Dermis microvascular lymphatic vessel endothelial cell (primary cell): ENCODE measurements around the gene CSNK1A1. TPM values are rescaled to one million over a fixed set of nuclear protein-coding genes. Genes with fewer than 3 reads are reported as not detected.
"Not testable (repeated sequence)": the region's sequence is repeated elsewhere in the genome, so short reads cannot be mapped to it uniquely, and the experiment has no call there.

Source experiments
- DNase-seq, 2 donors: peaks; one replicate each; pipeline versions ENCODE4 v3.0.0 to v3.0.0-alpha.2; 2010; ENCODE audit warnings: low read depth in 2 of 2
- total RNA-seq: library from RNA; depleted of rRNA; stranded (reverse); fragments of >200 nt; gene quantifications from 2 replicates; pipeline ENCODE4 v1.2.1, GENCODE V29; 2014

The CSNK1A1 gene
- 302 and 317 TPM in 2 replicates for total RNA-seq

DNA sequence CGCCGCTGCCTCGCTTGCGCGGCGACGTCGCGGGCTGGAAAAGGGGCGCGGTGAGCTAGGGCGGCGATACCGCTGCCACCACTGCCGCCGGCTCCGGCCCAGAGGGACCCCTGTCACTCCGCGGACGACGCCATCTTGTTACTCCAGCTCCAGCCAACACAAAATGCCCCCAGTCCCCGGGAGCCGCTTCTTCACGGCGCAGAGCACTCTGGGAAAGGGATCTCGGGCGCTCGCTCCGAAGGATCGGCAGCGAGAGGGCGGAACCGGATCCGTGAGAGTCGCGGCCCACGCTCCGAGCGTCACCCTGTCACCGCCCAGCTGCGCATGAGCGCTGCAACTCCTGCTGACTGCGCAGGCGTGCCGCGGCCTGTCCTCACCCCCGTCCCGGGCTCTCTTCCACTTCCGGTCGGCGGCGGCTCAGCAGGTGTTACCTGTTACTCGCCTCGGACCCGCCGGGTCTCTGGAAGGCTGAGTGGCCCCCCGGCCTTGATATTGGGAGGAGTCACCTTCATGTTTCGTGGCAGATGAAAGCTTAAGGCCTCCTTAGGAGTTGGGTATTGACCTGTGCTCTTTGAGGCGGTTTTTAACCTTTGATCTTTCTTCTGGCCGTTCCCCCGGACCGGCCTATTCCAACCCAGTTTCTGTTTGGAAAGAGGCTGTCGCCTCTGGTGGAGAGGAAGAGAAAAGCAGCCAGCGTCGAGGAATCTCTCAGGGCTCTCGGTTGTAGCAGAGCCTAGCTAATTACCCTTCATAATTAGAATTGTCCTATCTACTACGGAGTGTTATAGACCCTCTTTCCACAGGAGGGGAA lies at the start of gene CSNK1A1:
CSNK1A1 (minus strand) TSS at position 213 of the 811 bp plus-strand sequence. CDS start 475 bp downstream, outside the sequence.
- peak; percentile 96 to 99 for DNase-seq

DNA sequence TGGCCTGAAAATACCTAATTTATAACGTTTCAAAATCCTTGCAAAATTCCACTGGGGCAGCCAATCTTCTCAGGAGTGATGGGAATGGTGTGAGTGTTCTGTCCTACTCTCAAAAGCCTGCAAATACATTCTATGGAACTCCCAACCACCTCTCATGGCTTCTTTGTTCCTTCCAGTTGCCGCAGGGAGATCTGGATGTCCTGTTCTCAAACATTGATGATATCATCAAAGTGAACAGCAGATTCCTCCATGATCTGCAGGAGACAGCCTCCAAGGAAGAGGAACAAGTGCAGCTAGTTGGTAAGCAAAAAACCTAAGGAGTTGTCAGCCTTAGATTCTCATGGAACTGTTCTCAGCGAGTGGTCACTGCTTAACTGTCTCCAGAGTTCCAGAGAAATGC lies 49.7 kb upstream of the CSNK1A1 start:
- no peak for DNase-seq

DNA sequence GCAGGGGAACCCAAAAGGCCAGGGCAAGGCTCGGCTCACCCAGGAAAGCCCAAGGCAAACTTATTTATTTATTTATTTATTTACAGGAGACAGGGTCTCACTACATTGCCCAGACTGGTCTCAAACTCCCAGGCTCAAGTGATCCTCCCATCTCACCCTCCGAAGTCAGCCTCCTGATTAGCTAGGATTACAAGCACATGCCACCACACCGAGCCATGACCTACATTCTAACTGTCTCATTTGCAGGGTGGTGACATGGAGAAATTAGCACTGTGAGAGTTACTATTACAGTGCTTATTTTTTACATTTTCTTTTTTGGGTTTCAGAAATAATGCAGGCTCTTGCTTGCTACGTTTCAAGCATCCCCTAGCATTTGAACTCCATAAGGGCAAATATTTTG lies 48.1 kb upstream of the CSNK1A1 start:
- DNase-seq, result no peak

DNA sequence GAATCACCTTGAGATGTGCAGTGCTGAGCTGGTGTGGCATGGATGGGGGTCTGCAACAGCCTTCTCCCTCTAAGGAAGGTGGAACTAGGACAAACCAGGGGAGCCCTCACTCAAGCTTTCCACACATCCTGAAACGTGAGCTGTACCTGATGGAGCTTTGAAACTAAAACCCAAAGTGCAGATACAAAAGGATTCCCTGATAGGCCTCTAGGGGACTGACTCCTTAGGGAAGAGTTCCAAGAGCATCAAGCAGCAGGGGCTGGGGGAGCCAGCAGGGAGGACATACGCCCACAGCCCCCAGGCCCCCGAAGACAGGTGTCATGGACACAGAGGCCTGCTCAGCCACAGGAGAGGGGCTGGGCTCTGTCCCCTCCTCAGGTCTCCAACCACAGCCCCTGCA lies 47.7 kb upstream of the CSNK1A1 start:
- no peak for DNase-seq

DNA sequence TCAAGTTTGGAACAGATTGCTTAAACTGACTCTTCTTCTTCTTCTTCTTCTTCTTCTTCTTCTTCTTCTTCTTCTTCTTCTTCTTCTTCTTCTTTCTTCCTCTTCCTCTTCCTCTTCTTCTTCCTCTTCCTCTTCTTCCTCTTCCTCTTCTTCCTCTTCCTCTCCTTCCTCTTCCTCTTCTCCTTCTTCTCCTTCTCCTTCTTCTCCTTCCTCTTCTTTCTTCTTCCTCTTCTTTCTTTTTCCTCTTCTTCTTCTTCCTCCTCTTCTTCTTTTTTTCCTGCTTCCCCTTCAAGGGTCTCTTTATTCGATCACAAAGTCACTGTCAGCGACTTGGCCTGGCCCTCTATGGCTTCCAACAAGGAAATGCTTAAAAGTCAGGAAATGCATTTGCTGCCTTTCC lies 47.0 kb upstream of the CSNK1A1 start:
- DNase-seq, result not testable (repeated sequence)

DNA sequence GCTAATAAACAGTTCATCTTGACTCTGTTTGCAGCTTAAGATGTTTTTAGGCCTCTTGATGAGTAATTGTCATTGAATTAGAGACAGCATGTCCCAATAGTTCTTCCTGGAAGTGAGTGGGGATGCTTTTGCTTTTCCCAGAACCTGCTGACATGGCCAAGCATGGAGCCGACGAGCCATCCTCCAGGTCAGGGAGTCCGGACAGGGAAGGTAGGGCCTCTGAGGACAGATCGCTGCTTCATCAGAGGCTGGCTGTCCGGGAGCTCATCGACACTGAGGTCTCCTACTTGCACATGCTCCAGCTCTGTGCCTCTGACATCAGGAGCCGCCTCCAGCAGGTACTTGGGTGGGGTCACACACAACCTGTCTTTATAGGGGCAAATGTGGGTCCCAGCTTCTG lies 46.4 kb upstream of the CSNK1A1 start:
- DNase-seq, result no peak

DNA sequence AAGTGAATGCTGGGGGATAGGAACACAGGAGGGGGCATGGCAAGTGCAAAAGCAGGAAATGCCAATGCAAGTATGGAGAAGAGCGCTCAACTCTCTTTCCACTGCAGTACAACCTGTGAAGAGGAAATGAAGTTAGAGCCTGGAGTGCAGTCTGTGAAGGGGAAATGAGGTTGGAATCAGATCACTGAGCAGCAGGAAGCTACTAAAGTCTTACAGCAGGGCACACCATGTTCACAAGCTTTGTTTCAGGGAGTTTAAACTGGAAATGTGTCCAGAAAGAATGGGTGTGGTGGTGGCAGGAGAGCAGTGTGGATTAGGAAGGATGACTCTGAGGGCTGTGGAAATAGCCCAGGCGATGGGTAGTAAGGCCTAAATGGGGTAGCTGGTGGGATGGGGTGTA lies 45.5 kb upstream of the CSNK1A1 start:
- peak; percentile 88 to 89 for DNase-seq

DNA sequence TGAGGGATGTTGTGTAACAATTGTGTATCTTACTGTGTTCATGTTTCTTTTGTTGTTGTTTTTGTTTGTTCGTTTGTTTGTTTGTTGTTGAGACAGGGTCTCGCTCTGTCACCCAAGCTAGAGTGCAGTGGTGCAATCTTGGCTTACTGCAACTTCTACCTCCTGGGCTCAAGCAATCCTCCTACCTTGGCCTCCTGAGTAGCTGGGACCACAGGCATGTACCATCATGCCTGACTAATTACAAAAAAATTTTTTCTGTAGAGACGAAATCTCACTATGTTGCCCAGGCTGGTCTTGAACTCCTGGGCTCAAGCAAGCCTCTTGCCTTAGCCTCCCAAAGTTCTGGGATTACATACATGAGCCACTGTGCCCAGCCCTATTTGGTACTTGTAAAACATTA lies 43.9 kb upstream of the CSNK1A1 start:
- not testable (repeated sequence) for DNase-seq

DNA sequence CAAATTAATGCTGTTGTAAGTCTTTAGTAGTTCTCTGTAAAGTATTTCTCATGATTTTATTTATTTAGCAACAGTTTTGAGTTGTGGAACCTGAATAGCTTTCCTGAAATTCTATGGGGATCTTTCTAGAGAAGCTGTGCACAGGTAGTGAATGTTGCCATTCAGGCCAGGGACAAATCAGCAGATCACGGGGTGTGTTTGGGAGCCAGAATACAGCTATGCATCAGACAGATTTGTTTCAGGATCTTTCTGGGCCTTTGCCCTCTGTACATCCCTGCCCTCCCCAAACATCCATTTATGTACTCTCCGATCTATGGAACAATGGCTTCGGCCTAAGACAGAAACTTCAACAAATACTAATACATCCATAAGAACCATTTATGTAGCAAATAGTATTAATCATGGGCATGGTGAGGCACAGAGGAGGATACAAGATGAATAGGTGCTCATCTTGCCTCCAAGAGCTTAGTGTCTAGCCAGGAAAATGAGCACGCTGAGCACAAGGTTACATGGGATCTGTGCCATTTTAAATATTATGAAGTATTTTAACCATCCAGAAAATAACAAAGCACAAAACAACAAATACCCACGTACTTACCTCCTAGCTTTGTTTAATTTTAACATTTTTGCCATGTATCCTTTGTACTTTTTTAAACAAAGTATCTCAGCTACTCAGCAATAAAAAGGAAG lies 43.1 kb upstream of the CSNK1A1 start:
- peak; percentile 55 to 69 for DNase-seq

DNA sequence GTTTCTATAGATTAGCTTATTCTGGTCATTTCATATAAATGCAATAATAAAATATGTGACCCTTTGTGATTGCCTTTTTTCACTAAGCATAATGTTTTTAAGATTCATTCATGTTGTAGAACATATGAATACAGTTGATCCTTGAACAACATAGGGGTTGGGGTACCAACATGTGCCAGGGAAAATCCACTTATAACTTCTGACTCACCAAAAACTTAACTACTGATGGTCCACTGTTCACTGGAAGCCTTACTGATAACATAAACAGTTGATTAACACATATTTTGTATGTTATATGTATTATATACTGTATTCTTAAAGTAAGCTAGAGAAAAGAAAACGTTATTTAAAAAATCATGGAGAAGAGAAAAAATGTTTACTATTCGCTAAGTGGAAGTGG lies 42.1 kb upstream of the CSNK1A1 start:
- no peak for DNase-seq

DNA sequence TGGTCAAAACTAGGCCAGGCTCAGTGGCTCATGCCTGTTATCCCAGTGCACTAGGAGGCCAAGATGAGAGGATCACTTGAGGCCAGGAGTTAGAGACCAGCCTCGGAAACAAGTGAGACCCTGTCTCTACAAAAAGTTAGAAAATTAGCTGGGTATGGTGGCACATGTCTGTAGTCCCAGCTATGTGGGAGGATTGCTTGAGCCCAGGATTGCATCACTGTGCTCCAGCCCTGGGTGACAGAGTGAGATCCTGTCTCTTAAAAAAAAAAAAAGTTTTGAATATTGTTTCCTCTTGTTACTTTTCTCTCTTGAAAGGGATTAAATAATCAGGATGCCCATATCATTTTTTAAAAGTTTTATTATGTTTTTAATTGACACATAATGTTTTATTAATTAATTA lies 37.7 kb upstream of the CSNK1A1 start:
- no peak for DNase-seq

DNA sequence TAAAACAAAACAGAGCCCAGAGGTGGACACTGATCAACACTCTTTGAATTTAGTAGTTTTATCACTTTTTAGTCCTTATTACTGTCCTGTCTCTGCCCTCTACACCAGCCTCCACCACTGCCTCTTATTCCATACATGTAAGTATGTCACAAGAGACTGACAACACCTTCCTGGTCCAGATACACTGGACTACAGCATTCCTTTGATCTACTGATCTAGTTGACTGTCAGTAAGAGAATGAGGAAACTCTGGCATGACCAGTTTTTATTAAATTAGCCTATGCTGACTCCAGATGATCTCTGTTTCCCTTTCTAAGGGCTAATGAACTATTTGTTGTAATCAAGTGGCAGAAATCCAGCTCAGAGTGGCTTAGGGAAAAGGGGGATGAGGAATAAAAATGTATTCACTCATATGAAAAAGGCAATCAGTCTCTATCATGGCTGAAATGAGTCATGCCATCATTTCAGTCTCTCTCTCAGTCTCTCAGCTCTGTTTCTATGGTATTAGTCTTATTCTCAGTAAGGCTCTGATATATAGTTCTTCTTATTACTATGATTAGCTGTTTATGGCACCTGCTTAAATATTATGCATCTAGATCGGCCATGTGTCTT lies 35.6 kb upstream of the CSNK1A1 start:
- DNase-seq, result peak; percentile 42 to 48

DNA sequence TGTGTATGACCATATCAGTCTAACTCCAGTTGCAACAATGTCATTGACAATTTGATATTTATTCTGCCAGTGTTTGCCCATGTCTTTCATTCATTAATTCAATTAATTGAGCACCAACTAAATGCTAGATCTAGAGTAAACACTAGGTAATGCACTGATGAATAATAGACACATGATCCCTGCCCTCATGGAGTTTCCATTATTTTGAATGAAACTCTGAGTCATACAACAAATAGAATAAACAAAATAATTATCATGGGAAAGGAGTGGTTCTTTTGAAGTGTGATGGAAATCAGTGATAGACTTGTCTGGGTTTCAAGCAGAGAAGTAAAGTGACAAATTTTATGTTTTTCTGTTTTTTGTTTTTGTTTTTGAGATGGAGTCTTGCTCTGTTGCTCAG lies 34.7 kb upstream of the CSNK1A1 start:
- no peak for DNase-seq

DNA sequence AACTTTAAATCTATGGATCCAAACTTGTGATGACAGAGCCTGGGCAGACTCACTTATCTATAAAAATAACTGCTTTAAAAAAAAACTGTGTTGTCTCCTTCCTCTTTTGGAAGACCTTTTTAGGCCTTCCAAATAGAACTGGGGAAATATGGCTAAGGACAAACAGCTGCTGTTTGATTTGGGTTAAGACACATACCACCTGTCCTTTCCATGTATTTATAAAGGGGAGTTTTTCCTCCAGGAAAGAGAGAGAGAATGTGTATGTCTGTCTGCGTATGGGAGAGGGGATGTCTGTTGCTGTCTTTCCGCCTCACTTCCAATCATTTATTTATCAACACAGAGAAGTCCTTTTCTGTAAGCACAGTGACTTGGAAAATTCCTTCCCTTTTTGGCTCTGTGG lies 32.9 kb upstream of the CSNK1A1 start:
- peak in 1 of 2 donors; percentile 25 for DNase-seq

DNA sequence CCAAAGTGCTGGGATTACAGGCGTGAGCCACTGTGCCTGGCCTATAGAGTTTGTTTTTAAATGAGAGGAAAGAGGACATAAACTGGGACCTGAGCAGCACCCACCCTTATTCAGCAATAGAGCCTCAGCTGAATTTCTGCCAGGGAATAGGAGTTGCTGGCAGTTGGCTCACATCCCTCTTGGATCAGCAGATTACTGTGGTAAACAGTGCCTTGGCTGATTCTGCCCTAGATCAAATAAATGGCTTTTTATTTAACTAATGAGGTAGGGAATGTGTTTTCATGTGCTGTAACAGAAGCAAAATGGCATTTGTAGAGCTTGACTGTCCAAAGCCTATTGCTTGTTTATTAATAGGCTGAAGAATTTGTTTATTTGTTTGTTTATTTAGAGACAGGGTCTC lies 32.2 kb upstream of the CSNK1A1 start:
- peak; percentile 60 to 77 for DNase-seq

DNA sequence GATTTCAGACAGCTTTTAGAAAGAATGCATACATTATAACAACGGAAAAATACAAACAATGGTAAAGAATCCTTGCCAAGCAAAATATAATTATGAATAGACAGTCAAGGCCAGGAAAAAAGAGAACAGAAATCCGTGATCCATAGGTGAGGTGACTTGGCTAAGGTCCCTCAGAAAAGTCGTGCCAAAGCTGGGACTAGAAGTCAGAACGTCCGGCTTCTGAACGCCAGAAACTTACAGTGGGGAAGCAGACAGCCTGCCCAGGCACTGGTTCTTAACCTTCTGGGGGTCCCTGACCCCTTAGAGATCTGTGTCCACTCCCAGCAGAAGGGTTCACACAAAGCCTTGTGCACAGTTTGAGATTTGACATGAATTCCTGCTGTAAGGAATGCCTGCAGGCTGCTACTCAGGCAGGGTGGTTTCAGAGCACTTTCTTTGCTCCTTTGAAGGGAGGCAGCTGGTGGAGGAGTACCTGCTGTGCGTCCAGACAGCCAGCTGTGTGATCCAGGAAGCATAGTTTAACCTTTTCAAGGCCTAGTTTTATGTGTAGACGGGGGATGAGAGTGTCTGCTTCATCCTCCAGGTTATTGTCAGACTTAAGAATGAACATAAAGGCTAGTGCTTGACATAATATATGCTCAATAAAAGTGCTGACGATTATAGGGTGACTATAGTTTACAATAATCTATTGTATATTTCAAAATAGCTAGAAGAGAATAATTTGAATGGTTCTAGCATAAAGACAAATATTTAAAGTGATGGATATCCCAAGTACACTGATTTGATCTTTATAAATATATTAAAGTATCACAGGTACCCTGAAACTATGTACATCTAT lies 30.9 kb upstream of the CSNK1A1 start:
- DNase-seq, result peak; percentile 87 to 93

DNA sequence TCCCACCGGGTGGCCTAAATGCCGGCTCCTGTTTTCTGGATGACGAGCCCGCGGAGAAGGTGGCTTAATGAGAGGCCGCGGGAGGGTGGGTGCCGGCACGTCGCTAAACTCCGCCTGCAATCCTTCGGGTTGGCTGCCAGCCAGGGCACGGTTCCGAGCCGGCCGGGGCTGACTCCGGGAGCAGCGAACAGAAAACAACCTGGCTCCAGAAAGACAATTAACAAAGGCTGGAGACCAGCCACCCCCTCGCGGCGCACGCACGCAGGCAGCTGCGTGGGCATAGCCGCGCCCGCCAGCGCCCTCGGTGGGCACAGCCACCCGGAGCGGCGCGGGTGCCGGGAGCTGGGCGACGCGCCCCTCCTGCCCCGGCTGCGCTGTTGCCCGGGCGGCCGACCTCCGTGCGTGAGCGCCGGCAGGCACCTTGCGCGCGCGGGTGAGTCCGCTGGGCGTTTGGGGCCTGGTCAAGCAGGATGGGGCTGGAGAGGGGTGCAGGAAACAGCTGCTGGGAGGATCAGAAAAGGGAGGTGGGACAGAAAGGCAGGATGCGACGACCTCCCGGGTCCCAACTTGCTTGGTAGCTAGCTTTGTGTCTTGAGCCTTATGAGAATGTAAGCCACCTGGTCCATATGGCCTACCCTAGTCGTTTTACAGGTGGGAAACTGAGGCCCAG lies 30.1 kb upstream of the CSNK1A1 start, which contains the start of gene ARHGEF37:
ARHGEF37 (plus strand) TSS at position 307 of the 670 bp plus-strand sequence. CDS start 16,272 bp downstream, outside the sequence.
- peak; percentile 91 to 94 for DNase-seq

DNA sequence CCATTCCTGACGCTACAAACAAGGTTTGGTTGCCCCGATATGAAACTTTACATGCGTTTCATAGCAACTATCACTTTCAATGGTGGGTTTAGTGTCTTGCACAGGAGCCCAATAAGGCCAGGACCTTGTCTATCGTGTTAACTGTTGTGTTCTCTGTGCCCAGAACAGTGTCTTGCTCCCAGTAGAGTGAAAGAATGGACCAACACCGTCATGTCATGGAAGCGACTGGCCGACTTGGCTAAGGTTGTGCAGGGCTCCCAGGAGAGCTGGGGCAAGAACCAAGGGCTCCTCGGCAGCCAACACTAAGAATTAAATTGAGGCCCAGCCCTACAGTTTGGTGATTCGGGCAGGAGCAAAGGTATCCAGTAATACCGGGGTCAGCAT lies 29.6 kb upstream of the CSNK1A1 start:
- no peak for DNase-seq

DNA sequence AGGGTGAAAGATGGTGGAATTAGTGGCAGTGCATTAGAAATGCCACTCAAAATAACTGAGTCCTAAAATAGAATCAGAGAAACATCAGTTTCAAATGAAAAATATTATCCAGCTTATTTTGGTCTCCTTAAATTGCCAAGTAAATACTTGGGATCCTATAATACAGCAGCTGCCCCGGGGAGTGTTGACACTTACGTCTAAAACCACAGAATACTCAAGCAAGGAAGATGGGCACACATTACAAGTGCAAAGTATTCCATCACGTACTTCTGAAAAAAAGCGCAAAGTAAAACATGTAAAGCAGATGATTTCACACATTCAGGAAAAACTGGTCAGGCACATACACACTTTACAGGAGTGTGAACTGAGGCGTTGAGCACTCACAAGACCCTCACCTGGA lies 27.7 kb upstream of the CSNK1A1 start:
- no peak for DNase-seq

DNA sequence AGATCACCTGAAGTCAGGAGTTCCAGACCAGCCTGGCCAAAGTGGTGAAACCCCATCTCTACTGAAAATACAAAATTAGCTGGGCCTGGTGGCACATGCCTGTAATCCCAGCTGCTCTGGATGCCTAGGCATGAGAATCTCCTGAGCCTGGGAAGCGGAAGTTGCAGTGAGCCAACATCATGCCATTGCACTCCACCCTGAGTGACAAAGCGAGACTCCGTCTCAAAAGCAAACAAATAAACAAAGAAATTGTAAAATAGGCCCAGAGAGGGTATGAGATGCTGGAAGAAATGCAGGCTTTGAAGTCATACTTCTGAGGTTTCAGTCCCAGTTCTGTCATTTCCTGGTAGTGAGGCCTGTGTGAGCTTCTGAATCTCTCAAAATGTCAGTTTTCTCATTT lies 24.8 kb upstream of the CSNK1A1 start:
- DNase-seq, result no peak

DNA sequence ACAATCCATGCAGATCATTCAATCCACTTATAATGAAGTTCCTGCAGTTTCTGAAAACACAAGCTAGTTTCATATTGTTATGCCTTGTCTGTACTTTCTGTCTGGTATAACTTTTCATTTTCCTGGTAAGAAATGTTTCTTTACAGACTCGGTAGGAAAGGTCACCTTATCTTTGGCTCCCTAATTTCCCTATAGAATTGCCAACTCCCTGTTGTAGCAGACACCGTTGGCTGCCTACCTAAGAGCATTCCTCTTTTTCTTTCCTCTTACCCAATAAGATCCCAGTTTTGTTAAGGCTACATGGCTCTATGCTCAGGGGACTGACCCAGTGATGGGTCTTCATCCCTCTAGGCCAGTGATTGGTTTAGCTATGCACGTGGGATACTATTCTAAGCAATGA lies 23.9 kb upstream of the CSNK1A1 start:
- DNase-seq, result peak in 1 of 2 donors; percentile 13
